HG03066 (cell line): ENCODE measurements around the gene CCDC85A.

ENCODE experiments used
- ATAC-seq: cut with Tn5 transposase; IDR thresholded peaks from one replicate; pipeline ENCODE4 v1.9.1; 2021; ENCODE audit warnings: low read depth; ENCODE audit not compliant: unreplicated experiment

Gene CCDC85A

DNA sequence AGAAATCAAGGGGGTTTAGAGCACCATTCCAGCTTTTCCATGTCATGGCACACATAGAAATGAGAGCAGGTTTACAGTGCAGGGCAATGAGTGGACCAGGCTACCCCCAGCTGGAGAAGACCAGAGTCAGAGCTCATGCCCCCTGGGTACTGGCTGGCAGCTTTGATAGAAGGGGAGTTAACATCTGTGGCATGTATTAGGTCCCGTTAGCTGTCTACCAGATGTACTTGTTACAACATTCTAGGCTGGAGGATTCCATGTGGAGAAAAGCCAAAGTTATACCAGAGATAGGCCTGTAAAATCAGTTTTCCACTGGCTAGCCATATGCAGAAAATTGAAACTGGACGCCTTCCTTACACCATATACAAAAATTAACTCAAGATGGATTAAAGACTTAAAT lies 109.2 kb downstream of the CCDC85A start:
- no peak for ATAC-seq

DNA sequence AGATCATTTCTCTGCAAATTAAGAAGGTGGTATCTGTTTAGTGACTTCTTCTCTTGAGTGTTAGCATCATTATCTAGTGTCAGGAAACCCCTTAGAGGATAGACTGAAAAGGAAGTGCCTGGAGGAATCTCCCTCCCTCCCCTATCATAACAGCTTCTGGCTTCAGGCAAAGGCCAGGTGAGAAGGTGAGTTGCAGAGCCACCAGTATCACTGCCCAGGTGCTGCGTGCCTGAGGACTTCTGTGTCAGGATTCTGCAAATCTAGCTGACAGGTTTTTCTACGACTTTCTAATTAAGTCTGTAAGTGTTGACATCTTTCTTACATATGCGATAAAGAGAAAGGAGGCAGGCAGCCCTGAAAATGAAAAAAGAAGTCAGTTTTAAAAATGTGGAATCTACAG lies 111.9 kb downstream of the CCDC85A start:
- ATAC-seq: no peak

GRCh38 chr2:56297671-56298070 lies 113.9 kb downstream of the CCDC85A start:
- ATAC-seq: no peak

GRCh38 chr2:56299171-56299691 lies 115.4 kb downstream of the CCDC85A start:
- no peak for ATAC-seq

- no peak for ATAC-seq
Observed at GRCh38 chr2:56309626-56310170, 125.9 kb downstream of the CCDC85A start.

GRCh38 chr2:56313500-56313921 lies 129.7 kb downstream of the CCDC85A start:
- no peak for ATAC-seq

DNA sequence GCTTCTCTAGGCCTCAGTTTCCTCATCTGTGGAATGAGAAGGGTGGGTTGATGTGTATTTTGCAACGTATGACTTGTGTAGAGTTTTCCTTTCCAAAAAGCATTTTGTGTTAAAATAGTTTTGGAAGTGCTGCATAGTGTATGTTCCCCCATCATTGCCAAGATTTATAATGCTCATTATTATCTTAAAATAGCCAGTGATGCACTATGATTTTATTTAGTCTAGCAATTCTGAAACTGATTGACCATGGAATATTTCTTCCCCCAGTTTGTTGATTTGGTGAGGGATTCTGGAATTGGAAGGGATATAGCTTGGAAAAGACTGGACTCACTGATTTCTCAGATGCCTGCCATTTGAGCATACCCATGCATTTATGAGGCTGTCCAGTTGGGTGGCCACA lies 130.6 kb downstream of the CCDC85A start:
- no peak for ATAC-seq

DNA sequence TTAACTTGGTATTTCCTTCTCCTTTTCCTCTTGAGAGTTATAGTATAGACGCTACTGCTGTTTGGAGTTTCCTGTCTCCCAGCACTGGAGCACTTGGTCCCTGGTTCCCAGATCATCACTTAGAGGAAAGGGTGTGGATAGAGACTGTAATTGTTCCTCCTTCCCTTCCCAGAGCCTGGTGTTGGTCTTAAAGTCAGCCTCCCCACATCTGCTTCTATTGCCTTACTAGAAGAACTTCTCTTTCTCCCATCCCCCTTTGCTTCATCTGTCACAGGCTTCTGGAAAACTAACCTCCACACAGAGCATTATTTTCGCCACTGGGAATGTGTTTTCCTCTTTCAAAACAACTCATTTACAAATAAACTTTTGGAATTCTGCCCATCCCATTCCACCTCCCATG lies 131.0 kb downstream of the CCDC85A start:
- no peak for ATAC-seq

- no peak for ATAC-seq
Observed at GRCh38 chr2:56315376-56315775, 131.6 kb downstream of the CCDC85A start.

- no peak for ATAC-seq
Observed at GRCh38 chr2:56316011-56316410, 132.2 kb downstream of the CCDC85A start.

- ATAC-seq: no peak
Observed at GRCh38 chr2:56318147-56318546, 134.4 kb downstream of the CCDC85A start.

GRCh38 chr2:56325661-56326345 lies 142.0 kb downstream of the CCDC85A start:
- no peak for ATAC-seq

- no peak for ATAC-seq
Observed at GRCh38 chr2:56326346-56326741, 142.6 kb downstream of the CCDC85A start.

GRCh38 chr2:56331810-56332209 lies 148.0 kb downstream of the CCDC85A start:
- no peak for ATAC-seq

DNA sequence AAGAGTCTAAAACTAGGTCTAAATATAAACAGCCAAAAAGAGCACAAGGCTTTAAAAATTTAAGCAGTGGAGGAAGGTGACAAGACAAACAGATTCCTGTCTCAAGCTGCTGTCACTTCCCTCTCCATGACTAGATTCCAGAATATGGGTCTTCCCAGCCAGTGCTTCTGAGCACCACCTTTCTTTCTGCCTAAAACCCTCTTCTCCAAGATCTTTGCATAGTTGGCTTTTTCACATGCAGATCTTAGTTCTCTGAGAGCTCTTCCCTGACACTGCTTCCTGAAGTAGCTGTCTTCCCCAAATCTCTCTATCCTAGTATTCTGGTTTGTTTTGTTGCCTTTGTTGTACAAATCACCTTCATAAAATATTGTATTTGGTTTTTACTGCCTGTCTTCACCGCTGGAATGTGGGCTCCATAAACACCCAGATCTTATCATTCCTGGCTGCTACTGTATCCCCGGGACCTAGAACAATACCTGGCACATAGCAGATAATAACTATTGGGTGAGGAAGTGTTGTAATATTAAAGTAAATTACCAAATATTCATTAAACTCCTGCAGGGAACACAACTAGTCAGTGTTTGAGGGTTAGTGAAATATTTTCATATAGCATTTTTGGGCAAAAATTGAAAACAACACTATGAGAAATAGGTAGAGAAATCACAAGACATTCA lies 150.2 kb downstream of the CCDC85A start:
- no peak for ATAC-seq

DNA sequence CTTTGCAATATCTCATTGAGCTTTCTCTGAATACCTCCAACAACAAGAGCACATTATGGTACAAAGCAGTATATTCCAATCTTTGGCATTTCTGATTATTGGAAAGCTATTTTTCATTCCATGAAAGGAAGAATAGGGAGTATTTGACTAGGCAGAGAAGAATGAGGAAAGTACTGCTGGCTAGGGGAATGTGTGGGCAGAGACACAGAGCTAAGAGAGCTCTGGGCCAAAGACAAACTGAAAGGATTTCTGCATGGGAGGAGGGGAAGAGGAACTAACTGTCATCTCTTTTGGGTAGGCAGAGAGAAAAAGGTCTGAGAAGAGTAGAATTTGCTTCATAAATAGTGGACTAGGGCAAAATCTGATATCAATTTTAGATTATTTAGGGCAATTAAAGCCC lies 150.8 kb downstream of the CCDC85A start:
- ATAC-seq: no peak

GRCh38 chr2:56335101-56335500 lies 151.3 kb downstream of the CCDC85A start:
- no peak for ATAC-seq

- no peak for ATAC-seq
Observed at GRCh38 chr2:56337342-56337741, 153.6 kb downstream of the CCDC85A start.

DNA sequence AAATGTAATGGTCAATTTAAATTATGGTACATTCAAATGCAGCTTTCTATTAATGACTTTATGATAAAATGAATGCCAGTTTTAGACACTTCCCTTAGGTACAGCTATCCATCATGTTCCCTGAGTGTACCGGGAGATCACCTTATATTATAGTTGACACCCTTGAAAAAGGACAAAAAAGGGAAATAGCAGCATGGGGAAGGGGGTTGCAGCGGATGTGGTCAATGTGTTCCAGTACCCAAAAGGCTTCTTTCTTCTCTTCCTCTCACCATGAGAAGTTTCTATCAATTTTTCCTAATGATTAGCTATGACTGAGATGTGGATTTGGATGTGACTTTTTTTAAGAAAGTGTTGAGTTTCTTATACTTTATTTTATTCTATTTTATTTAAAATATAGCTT lies 154.4 kb downstream of the CCDC85A start:
- no peak for ATAC-seq

GRCh38 chr2:56344771-56345170 lies 161.0 kb downstream of the CCDC85A start:
- ATAC-seq: no peak

- no peak for ATAC-seq
Observed at GRCh38 chr2:56347881-56348280, 164.1 kb downstream of the CCDC85A start.
